Peyer's patch (tissue), 4 donors: ENCODE data around the gene ARHGAP27. TPM values are rescaled to one million over a fixed set of nuclear protein-coding genes. Genes with fewer than 3 reads are reported as not detected.

Experiments used
- DNase-seq, 3 donors: peaks; one replicate each; pipeline ENCODE4 v3.0.0-alpha.2; 2017 to 2019
- H3K27ac ChIP-seq, 4 donors: fragments of 200-600 bp; sonication (generic); one replicate each; pipeline ENCODE4 v1.5.1; 2016 to 2019
- H3K27me3 ChIP-seq, 2 donors: fragments of 200-600 bp; sonication (generic); one replicate each; pipeline ENCODE4 v1.5.1; 2019
- H3K36me3 ChIP-seq, 3 donors: fragments of 200-600 bp; sonication (generic); one replicate each; pipeline ENCODE4 v1.5.1; 2016 to 2019
- H3K4me1 ChIP-seq, 4 donors: fragments of 200-600 bp; sonication (generic); one replicate each; pipeline ENCODE4 v1.5.1; 2016 to 2019
- H3K4me3 ChIP-seq, 4 donors: fragments of 200-600 bp; sonication (generic); 1 replicate in 3 of 4; 2 replicates in 1 of 4; pipeline ENCODE4 v1.5.1; 2016 to 2019; ENCODE audit warnings: mild to moderate bottlenecking in 1 of 4
- H3K9me3 ChIP-seq, 4 donors: fragments of 200-600 bp; sonication (generic); one replicate each; pipeline ENCODE4 v1.5.1; 2016 to 2019; ENCODE audit warnings: mild to moderate bottlenecking in 1 of 4
- CTCF ChIP-seq, 6 experiments: fragments of 450-650 bp in 4 of 6; fragments of 200-600 bp in 2 of 6; sonication (generic) in 1 of 6; IDR thresholded peaks; one replicate each; pipeline ENCODE4 v1.5.1; 2017 to 2019; ENCODE audit warnings: antibody characterized with exemption in 6 of 6, mild to moderate bottlenecking in 3 of 6, moderate library complexity in 1 of 6
- POLR2A ChIP-seq, 2 donors: fragments of 450-650 bp; IDR thresholded peaks; one replicate each; pipeline ENCODE4 v1.5.1; 2017; ENCODE audit warnings: antibody characterized with exemption in 2 of 2, mild to moderate bottlenecking in 2 of 2, moderate library complexity in 2 of 2
- total RNA-seq, 4 donors: library from RNA; depleted of rRNA; stranded (reverse); fragments of >200 nt; gene quantifications; one replicate each; pipeline ENCODE4 v1.1.0, GENCODE V29; 2016

The ARHGAP27 gene
- total RNA-seq, 4 donors from 2014 or later: 112 to 385 (median 258) TPM

- no peak for TF ChIP-seq POLR2A (IDR thresholded peaks at IDR 0.05)
- no peak for TF ChIP-seq CTCF (IDR thresholded peaks at IDR 0.05)
- no peak for DNase-seq
Measured at GRCh38 chr17:45391291-45391690, 41.4 kb downstream of the ARHGAP27 start.

GRCh38 chr17:45389354-45389753, 43.3 kb downstream of the ARHGAP27 start:
- peaks cover 0 to 4% (median 0%) of the 10 kb centered on the region in 3 donors for H3K36me3 ChIP-seq
- H3K4me1 ChIP-seq: peaks cover 0 to 11% (median 2%) of the 10 kb centered on the region in 4 donors
- no peak overlapping the region for H3K27ac ChIP-seq
- TF ChIP-seq CTCF (IDR thresholded peaks at IDR 0.05): no peak
- no peak for TF ChIP-seq POLR2A (IDR thresholded peaks at IDR 0.05)
- H3K4me3 ChIP-seq: no peak overlapping the region
- no peaks in the 10 kb centered on the region for H3K27me3 ChIP-seq
- DNase-seq: no peak
- H3K9me3 ChIP-seq: no peaks in the 10 kb centered on the region

More at GRCh38 chr17:45391291-45391690, 41.4 kb downstream of the ARHGAP27 start:
- no peak overlapping the region for H3K27ac ChIP-seq
- peaks cover 0 to 23% (median 0%) of the 10 kb centered on the region in 3 donors for H3K36me3 ChIP-seq
- no peaks in the 10 kb centered on the region for H3K4me1 ChIP-seq
- no peaks in the 10 kb centered on the region for H3K27me3 ChIP-seq
- no peaks in the 10 kb centered on the region for H3K9me3 ChIP-seq
- no peak overlapping the region for H3K4me3 ChIP-seq

GRCh38 chr17:45388604-45389325, 43.9 kb downstream of the ARHGAP27 start:
- H3K9me3 ChIP-seq: no peaks in the 10 kb centered on the region
- H3K36me3 ChIP-seq: no peaks in the 10 kb centered on the region
- peaks cover 0 to 11% (median 2%) of the 10 kb centered on the region in 4 donors for H3K4me1 ChIP-seq
- TF ChIP-seq CTCF (IDR thresholded peaks at IDR 0.05) (no peak), POLR2A (IDR thresholded peaks at IDR 0.05) (no peak)
- no peak overlapping the region for H3K27ac ChIP-seq
- H3K4me3 ChIP-seq: no peak overlapping the region
- H3K27me3 ChIP-seq: no peaks in the 10 kb centered on the region
- no peak for DNase-seq

- DNase-seq: no peak
- Histone ChIP-seq H3K9me3 (no peaks in the 10 kb centered on the region), H3K27ac (no peak overlapping the region), H3K4me3 (no peak overlapping the region), H3K4me1 (peaks cover 0 to 11% (median 2%) of the 10 kb centered on the region in 4 donors), H3K27me3 (no peaks in the 10 kb centered on the region), H3K36me3 (no peaks in the 10 kb centered on the region)
- no peak for TF ChIP-seq POLR2A (IDR thresholded peaks at IDR 0.05)
- no peak for TF ChIP-seq CTCF (IDR thresholded peaks at IDR 0.05)
Measured at GRCh38 chr17:45387739-45388138, 44.9 kb downstream of the ARHGAP27 start.

- Histone ChIP-seq H3K27me3 (no peaks in the 10 kb centered on the region), H3K4me1 (peaks cover 0 to 11% (median 2%) of the 10 kb centered on the region in 4 donors), H3K27ac (no peak overlapping the region), H3K4me3 (no peak overlapping the region), H3K36me3 (no peaks in the 10 kb centered on the region), H3K9me3 (no peaks in the 10 kb centered on the region)
- no peak for DNase-seq
- TF ChIP-seq CTCF (IDR thresholded peaks at IDR 0.05) (no peak), POLR2A (IDR thresholded peaks at IDR 0.05) (no peak)
Measured at GRCh38 chr17:45386178-45386577, 46.5 kb downstream of the ARHGAP27 start.
